ENCODE results near the gene CCDC136. TPM values are rescaled to one million over a fixed set of nuclear protein-coding genes. Genes with fewer than 3 reads are reported as not detected.

CCDC136 gene
- total RNA-seq, 4 donors from 2014 or later = 4.5 to 12.4 (median 7.2) TPM

GRCh38 chr7:128838109-128838779 lies 46.5 kb downstream of the CCDC136 start:
- Histone ChIP-seq H3K27ac (no peak overlapping the region), H3K4me1 (peaks cover 0 to 16% (median 3%) of the 10 kb centered on the region in 4 donors), H3K27me3 (no peaks in the 10 kb centered on the region), H3K36me3 (peaks cover 0 to 28% (median 0%) of the 10 kb centered on the region in 3 donors), H3K4me3 (no peak overlapping the region), H3K9me3 (no peaks in the 10 kb centered on the region)
- no peak for DNase-seq (ENCODE audit: low spot score in 2 of 2)
- 93 to 94% methylated on average over 22 of the region's 22 CpGs for WGBS, 2 donors
- TF ChIP-seq, protein P1, sequence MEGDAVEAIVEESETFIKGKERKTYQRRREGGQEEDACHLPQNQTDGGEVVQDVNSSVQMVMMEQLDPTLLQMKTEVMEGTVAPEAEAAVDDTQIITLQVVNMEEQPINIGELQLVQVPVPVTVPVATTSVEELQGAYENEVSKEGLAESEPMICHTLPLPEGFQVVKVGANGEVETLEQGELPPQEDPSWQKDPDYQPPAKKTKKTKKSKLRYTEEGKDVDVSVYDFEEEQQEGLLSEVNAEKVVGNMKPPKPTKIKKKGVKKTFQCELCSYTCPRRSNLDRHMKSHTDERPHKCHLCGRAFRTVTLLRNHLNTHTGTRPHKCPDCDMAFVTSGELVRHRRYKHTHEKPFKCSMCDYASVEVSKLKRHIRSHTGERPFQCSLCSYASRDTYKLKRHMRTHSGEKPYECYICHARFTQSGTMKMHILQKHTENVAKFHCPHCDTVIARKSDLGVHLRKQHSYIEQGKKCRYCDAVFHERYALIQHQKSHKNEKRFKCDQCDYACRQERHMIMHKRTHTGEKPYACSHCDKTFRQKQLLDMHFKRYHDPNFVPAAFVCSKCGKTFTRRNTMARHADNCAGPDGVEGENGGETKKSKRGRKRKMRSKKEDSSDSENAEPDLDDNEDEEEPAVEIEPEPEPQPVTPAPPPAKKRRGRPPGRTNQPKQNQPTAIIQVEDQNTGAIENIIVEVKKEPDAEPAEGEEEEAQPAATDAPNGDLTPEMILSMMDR (IDR thresholded peaks at IDR 0.05) = no peak
- TF ChIP-seq POLR2A (IDR thresholded peaks at IDR 0.05) (no peak), EP300 (IDR thresholded peaks at IDR 0.05) (no peak)

DNA sequence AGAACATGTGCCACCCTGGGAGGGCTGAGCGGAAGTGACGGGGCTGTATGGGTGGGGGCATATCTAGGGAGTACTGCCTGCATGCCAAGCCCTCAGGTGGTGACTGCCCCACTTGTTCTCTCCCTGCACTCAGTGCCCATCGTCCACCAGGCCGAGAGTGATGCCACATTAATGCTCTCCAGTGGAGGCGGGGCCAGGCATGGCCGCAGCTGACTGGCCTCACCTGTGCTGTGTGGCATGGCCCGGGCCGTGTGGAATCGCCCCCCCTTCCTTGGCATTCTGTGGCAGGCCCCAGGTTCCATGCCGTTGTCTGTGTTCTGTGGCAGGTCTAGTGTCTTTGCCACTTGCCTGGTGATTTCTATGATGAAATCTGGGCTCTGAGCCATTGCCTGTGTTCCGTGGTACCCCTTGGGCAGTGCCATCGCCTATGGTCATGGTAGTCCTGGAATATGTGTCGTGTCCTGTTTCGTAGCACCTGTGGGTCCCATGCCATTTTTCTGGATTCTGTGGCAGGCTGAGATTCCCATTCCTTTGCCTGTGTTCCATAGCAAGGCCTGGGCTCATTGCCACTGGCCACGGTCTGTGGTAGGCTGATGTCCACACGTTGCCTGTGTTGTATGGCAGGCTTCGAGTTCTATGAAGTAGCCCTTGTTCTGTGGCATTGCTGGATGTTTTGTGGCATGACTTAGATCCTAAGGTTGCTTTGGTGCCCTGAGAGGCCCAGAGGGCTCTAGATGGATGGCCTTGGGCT lies 47.4 kb downstream of the CCDC136 start:
- H3K4me1 ChIP-seq = peaks cover 0 to 7% (median 0%) of the 10 kb centered on the region in 4 donors
- DNase-seq (ENCODE audit: low spot score in 2 of 2) = no peak
- TF ChIP-seq POLR2A (IDR thresholded peaks at IDR 0.05) (no peak), EP300 (IDR thresholded peaks at IDR 0.05) (no peak)
- TF ChIP-seq, protein P1 (IDR thresholded peaks at IDR 0.05) = no peak
- H3K4me3 ChIP-seq = no peak overlapping the region
- H3K9me3 ChIP-seq = no peaks in the 10 kb centered on the region
- H3K36me3 ChIP-seq = peaks cover 0 to 35% (median 0%) of the 10 kb centered on the region in 3 donors
- H3K27ac ChIP-seq = no peak overlapping the region
- no peaks in the 10 kb centered on the region for H3K27me3 ChIP-seq
- 90 to 93% methylated on average over 14 to 17 of the region's 17 CpGs for WGBS, 2 donors

GRCh38 chr7:128839751-128840177 lies 48.0 kb downstream of the CCDC136 start:
- no peak overlapping the region for H3K27ac ChIP-seq

GRCh38 chr7:128840326-128841170 lies 48.8 kb downstream of the CCDC136 start:
- WGBS, 2 donors = 88 to 91% methylated on average over 23 of the region's 23 CpGs
- H3K9me3 ChIP-seq = no peaks in the 10 kb centered on the region
- peaks cover 0 to 45% (median 0%) of the 10 kb centered on the region in 3 donors for H3K36me3 ChIP-seq
- no peaks in the 10 kb centered on the region for H3K27me3 ChIP-seq
- peaks cover 0 to 7% (median 0%) of the 10 kb centered on the region in 4 donors for H3K4me1 ChIP-seq
- H3K27ac ChIP-seq = no peak overlapping the region
- no peak overlapping the region for H3K4me3 ChIP-seq
- TF ChIP-seq EP300 (IDR thresholded peaks at IDR 0.05) (no peak), POLR2A (IDR thresholded peaks at IDR 0.05) (no peak)
- no peak for DNase-seq (ENCODE audit: low spot score in 2 of 2)

More at GRCh38 chr7:128839751-128840177, 48.0 kb downstream of the CCDC136 start:
- no peak for TF ChIP-seq POLR2A (IDR thresholded peaks at IDR 0.05)
- TF ChIP-seq, protein P1 (IDR thresholded peaks at IDR 0.05) = no peak
- TF ChIP-seq EP300 (IDR thresholded peaks at IDR 0.05) = no peak
- Histone ChIP-seq H3K36me3 (peaks cover 0 to 41% (median 0%) of the 10 kb centered on the region in 3 donors), H3K4me3 (no peak overlapping the region), H3K27me3 (no peaks in the 10 kb centered on the region), H3K9me3 (no peaks in the 10 kb centered on the region), H3K4me1 (peaks cover 0 to 7% (median 0%) of the 10 kb centered on the region in 4 donors)
- 82 to 83% methylated on average over 13 of the region's 13 CpGs for WGBS, 2 donors
- no peak for DNase-seq (ENCODE audit: low spot score in 2 of 2)

DNA sequence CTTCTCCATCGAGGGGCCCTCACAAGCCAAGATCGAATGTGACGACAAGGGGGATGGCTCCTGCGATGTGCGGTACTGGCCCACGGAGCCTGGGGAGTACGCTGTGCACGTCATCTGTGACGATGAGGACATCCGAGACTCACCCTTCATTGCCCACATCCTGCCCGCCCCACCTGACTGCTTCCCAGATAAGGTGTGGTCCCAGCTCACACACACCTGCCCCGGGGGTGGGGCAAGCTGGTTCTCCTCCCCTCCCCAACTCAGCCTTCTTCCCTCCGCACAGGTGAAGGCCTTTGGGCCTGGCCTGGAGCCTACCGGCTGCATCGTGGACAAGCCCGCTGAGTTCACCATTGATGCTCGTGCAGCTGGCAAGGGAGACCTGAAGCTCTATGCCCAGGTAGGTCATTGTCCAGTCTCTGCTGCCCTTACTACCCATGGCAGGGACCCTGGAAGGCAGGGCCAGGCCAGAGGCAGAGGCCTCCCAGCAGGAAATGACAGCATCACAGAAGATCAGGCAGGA lies 49.5 kb downstream of the CCDC136 start:
- Histone ChIP-seq H3K27ac (no peak overlapping the region), H3K4me1 (peaks cover 0 to 3% (median 0%) of the 10 kb centered on the region in 4 donors), H3K36me3 (peaks cover 0 to 45% (median 0%) of the 10 kb centered on the region in 3 donors)

More for the DNA sequence above, 49.5 kb downstream of the CCDC136 start:
- no peak for DNase-seq (ENCODE audit: low spot score in 2 of 2)
- Histone ChIP-seq H3K27me3 (no peaks in the 10 kb centered on the region), H3K4me3 (no peak overlapping the region), H3K9me3 (no peaks in the 10 kb centered on the region)
- TF ChIP-seq, protein P1 (IDR thresholded peaks at IDR 0.05) = no peak
- TF ChIP-seq EP300 (IDR thresholded peaks at IDR 0.05) (no peak), POLR2A (IDR thresholded peaks at IDR 0.05) (no peak)
- WGBS, 2 donors = 90% methylated on average over 17 of the region's 17 CpGs

All from tibial nerve (tissue), 4 donors.